HG02588 (cell line): Measurements from ENCODE around the gene ANO1.

Source experiments
- ATAC-seq: cut with Tn5 transposase; IDR thresholded peaks from one replicate; pipeline ENCODE4 v1.9.1; 2021; ENCODE audit warnings: mild to moderate bottlenecking, moderate library complexity; ENCODE audit not compliant: unreplicated experiment

The ANO1 gene

DNA sequence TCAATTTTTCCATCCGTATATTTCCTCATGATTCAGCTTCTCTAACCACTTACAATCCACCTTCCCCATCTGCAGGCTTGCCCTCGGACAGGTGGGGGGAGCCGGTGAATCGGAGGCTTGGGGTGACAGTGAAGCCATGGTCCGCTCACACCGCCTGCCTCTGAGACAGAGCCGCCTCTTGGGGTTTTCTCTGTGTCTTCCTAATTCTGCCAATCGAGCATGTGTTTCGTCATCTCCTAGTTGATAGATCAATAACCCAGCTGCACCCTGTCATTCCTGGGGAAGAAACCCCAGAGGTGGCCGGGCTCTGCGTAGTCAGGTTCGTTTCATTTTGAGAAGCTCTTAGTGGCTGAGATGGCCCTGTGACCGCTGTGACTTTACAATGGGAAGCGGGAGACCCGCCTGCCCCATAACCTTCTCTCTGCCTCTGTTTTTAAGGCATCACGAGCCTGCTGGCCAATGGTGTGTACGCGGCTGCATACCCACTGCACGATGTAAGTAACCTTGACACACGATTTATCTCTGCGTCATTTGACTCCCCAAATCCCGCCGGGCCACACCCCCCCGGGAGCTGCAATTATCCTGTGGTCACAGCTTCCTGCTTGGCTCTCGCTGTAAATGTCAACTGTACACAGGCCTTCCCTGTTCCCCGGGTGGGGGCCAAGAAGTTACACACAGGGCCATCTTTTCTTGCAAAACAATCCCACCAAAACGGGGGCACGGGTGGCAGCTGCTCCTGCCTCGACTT is 33.3 kb downstream of the ANO1 start:
- ATAC-seq, result no peak

GRCh38 chr11:70112017-70112434 is 33.9 kb downstream of the ANO1 start:
- ATAC-seq, result no peak

- no peak for ATAC-seq
Measured at GRCh38 chr11:70113801-70114200, 35.7 kb downstream of the ANO1 start.

- no peak for ATAC-seq
Measured at GRCh38 chr11:70115778-70116177, 37.7 kb downstream of the ANO1 start.

DNA sequence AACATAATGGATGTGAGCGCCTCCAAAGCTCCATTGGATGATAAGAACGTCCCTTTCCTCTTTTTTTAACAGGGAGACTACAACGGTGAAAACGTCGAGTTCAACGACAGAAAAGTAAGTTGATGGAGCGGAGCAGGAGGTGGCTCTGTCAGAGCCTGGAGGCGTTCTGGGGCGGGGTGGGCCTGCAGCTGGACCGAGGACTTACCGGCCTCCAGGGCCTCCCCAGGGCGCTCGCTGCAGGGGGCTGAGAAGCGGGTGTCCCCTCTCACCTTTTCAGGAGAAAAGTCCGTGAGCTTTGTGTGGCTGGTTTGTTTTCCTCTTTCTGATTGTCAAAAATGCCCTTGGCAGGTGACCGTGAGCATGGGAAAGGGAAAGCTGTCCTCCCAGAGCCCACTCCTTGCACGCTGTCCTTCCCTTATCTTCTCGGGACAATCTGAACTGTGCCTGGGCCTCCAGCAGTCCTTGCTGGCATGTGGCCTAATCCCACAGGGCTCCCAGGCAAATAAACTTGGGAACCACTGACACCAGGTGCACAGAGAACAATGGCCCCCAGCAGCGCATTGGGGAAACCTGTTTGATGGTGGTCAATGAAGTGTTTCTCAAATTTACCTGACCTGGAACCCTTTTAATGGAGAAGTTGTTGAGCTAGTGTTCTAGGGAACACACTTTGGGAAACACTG is 38.4 kb downstream of the ANO1 start:
- ATAC-seq, result no peak

DNA sequence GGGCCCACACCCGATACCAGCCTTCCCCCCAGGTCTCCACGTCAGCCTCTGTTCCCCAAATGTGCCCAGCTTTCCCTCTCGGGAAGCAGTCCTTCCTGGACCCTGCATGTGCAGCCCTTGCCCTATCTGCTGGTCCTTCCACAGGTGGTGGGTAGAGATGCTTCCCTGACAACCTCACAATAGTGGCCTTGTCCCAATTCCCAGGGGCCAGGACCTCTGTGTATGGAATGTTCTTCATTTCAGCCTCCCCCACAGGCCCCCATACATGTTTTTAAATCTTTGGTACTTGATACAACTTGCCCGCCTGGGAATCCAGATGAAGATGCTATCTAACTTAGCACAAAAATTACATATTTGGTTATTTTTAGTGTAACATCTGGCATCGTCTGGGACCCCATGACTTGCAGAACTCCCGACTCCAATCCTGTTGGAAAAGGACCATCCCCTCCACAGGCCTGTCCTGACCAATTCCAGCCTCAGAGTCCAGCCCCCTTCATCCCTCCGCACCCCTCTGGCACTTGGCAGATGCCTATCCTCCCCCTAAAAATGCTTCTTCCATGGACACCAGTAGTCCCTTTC is 39.5 kb downstream of the ANO1 start:
- ATAC-seq, result no peak

- ATAC-seq, result no peak
Measured at GRCh38 chr11:70118642-70119041, 40.5 kb downstream of the ANO1 start.

- no peak for ATAC-seq
Measured at GRCh38 chr11:70119502-70119901, 41.4 kb downstream of the ANO1 start.

DNA sequence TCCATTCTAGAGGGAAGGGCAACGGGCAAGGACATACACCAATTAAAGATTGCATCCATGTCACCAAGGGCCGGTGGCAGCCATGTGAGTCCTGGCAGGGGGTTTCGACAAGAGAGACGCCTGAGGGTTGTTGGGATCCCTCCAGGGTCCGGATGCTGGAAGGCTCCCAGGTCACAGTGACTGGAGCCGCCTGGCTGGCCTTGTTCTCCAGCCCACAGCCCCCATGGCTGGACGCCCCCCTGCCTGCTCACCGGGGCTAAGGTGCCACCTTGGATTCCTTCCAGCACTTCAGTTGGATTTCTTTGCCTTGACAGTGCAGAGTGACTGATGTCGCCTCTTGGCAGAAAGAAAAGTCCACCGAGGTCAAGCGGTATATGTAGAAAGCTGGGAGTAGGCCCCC is 42.6 kb downstream of the ANO1 start:
- no peak for ATAC-seq

- no peak for ATAC-seq
Measured at GRCh38 chr11:70122490-70123198, 44.5 kb downstream of the ANO1 start.

- no peak for ATAC-seq
Measured at GRCh38 chr11:70123711-70124110, 45.6 kb downstream of the ANO1 start.

DNA sequence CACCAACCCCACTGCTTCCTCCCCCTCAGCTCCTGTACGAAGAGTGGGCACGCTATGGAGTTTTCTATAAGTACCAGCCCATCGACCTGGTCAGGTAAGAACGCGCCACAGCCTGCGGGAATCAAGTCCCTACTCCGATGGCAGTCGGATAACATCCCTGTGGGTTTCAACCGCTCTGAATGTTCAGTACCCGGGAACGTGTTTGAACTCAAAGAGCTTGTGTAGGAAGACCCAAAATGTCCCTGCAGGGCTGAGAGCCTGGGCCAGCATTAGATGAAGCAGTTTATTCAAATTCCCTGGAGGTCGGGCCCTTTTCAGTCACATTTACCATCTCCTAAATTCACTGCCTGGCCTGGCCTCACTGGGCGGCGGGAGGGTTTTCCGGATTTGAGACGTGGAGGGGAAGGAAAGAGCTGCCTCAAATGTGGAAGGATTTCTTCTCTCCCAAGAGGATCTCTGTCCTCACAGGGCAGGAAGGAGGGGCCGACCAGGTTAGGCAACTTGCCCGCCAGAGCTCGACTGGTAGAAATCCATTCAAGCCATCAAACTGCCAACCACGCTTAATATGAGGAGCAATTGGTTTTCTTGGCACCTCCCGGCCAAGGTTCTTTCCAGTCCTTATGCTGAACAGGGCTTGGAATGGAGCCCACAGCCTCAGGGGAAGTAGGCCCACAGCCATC is 46.3 kb downstream of the ANO1 start:
- ATAC-seq, result no peak

- ATAC-seq, result no peak
Measured at GRCh38 chr11:70126494-70126893, 48.4 kb downstream of the ANO1 start.

- no peak for ATAC-seq
Measured at GRCh38 chr11:70127653-70128434, 49.7 kb downstream of the ANO1 start.

GRCh38 chr11:70128435-70128906 is 50.4 kb downstream of the ANO1 start:
- no peak for ATAC-seq

DNA sequence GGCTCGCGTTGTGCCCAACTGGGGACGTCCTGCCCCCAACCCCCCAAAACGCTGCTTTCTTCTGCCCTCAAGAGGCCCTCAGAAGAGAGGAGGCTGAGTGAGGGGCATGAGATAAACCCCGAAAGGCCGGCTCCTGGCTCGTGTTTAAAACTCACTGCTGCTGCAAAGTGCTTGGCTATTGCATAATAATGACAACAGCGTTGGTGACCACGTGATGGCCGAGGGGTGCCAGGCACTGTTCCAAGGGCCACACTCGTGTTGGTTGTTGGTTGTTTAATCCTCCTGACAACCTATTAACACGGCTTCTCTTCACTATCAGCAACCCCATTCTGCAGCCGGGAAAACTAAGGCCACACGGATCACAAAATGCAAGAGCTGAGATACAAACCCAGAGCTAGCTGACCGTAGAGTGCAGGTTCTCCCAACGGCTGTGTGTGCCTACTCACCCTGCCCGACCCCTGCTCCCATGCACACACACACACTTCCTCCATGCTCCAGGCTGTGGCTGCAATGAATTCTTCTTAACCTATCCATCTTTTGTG is 51.0 kb downstream of the ANO1 start:
- no peak for ATAC-seq

GRCh38 chr11:70130636-70131035 is 52.5 kb downstream of the ANO1 start:
- no peak for ATAC-seq

GRCh38 chr11:70131606-70132190 is 53.6 kb downstream of the ANO1 start:
- no peak for ATAC-seq

- no peak for ATAC-seq
Measured at GRCh38 chr11:70132641-70133040, 54.5 kb downstream of the ANO1 start.
